ENCODE results near the gene SQOR. TPM values are rescaled to one million over a fixed set of nuclear protein-coding genes. Genes with fewer than 3 reads are reported as not detected.

Gene SQOR
- total and polyA plus RNA-seq, 2 experiments from 2014 or later: 0.23 TPM; not detected in 1

DNA sequence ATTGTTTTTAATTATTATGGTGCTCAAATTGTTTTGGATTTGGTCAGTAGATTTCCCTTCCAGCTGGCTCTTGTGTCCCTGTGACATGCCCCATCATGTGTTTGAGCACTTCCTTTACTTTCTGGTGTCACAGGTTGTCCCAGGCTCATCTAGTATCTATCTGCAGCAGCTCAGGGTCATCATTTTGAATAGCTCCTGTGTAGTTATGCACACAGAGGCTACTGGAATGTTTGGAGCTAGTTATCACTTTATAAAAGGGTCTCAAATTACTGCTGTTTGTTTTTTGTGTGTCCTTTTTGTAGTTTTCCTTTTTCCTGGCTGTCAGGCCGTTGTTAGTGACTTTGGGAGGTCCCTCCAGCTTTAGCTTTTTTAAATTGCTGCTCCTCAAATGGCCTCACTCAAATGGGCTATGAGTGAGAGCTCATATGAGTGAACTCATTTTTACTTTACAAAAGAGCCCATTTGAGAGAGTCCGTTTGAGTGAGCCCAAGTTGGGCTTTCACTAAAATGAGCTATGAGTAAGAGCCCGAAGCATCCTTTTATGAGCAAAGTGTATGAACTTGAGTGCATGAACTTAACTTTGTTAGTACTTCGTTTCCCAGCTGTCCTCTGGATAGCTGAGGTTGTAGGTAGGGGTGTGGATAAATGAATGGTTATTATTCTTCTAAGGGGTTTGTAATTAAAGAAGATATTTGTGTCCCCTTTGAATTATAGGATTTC, 43.8 kb downstream of the SQOR start:
- H4K20me1 ChIP-seq (replicated peaks; ENCODE audit: insufficient read depth): no peaks in the 10 kb centered on the region
- TF ChIP-seq, protein P1, sequence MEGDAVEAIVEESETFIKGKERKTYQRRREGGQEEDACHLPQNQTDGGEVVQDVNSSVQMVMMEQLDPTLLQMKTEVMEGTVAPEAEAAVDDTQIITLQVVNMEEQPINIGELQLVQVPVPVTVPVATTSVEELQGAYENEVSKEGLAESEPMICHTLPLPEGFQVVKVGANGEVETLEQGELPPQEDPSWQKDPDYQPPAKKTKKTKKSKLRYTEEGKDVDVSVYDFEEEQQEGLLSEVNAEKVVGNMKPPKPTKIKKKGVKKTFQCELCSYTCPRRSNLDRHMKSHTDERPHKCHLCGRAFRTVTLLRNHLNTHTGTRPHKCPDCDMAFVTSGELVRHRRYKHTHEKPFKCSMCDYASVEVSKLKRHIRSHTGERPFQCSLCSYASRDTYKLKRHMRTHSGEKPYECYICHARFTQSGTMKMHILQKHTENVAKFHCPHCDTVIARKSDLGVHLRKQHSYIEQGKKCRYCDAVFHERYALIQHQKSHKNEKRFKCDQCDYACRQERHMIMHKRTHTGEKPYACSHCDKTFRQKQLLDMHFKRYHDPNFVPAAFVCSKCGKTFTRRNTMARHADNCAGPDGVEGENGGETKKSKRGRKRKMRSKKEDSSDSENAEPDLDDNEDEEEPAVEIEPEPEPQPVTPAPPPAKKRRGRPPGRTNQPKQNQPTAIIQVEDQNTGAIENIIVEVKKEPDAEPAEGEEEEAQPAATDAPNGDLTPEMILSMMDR (conservative IDR thresholded peaks at IDR 0.05; ENCODE audit: low read depth in 2 of 2): no peak
- TF ChIP-seq EZH2 (IDR thresholded peaks at IDR 0.05; ENCODE audit: low read depth, unreplicated experiment) (no peak), POLR2AphosphoS5 (IDR thresholded peaks at IDR 0.05; ENCODE audit: low read depth) (no peak), STAT1 (IDR thresholded peaks at IDR 0.05; ENCODE audit: unreplicated experiment) (no peak), JUNB (IDR thresholded peaks at IDR 0.05; ENCODE audit: unreplicated experiment) (no peak), CREB1 (CRISPR knock-in tag; IDR thresholded peaks at IDR 0.05; ENCODE audit: low read depth) (no peak), ZNF114 (CRISPR knock-in tag; IDR thresholded peaks at IDR 0.05) (no peak)
- H3K36me3 Mint-ChIP-seq (ENCODE audit: low read depth): no peaks in the 10 kb centered on the region; the same call in 2 of the 3 replicates
- no peaks in the 10 kb centered on the region for H3K36me3 ChIP-seq (ENCODE audit: insufficient read depth)
- no peak for ATAC-seq
- no peak overlapping the region for H3K4me3 ChIP-seq
- H3K79me2 ChIP-seq (replicated peaks; ENCODE audit: insufficient read depth): no peaks in the 10 kb centered on the region
- H3K4me3 Mint-ChIP-seq: no peak overlapping the region
- DNase-seq (ENCODE audit: low spot score): no peak
- H3K4me1 ChIP-seq (ENCODE audit: insufficient read depth): no peaks in the 10 kb centered on the region
- no peak overlapping the region for H3K4me2 ChIP-seq
- no peaks in the 10 kb centered on the region for H3F3A ChIP-seq (replicated peaks; ENCODE audit: low read depth)
- H3K9me3 Mint-ChIP-seq: peaks cover 74% of the 10 kb centered on the region
- no peak overlapping the region for H3K27ac Mint-ChIP-seq
- no peaks in the 10 kb centered on the region for H3K4me1 Mint-ChIP-seq
- H3K9me2 ChIP-seq (ENCODE audit: insufficient read depth): no peaks in the 10 kb centered on the region
- H2AFZ ChIP-seq: no peak overlapping the region
- no peak overlapping the region for H3K27ac ChIP-seq (ENCODE audit: low read depth)
- H3K27me3 Mint-ChIP-seq (ENCODE audit: insufficient read depth, low read depth, poor library complexity): peaks cover 1% of the 10 kb centered on the region
- H3K27me3 ChIP-seq (ENCODE audit: insufficient read depth): no peaks in the 10 kb centered on the region

DNA sequence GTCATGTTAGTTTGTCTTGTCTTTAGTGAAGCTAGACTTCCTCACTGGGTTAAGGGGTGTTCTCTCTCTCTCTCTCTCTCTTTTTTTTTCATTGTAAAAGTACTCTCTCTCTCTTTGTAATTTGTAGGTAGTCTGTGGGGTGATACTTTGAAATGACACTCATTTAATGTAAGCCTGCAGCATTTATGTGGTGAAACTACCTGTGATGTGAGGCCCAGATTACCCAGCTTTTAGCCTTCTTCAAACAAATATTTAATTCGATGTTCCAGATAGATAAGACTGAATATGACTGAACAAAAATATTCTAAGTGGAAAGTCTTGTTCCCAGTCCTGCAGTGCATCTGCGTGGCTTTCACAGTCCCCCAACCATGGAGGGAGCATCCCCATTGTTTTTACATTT, 49.7 kb downstream of the SQOR start:
- no peak overlapping the region for H3K27ac Mint-ChIP-seq
- DNase-seq (ENCODE audit: low spot score): no peak
- H3K79me2 ChIP-seq (replicated peaks; ENCODE audit: insufficient read depth): no peaks in the 10 kb centered on the region
- ATAC-seq: no peak
- no peak overlapping the region for H3K4me3 Mint-ChIP-seq
- no peaks in the 10 kb centered on the region for H3K9me2 ChIP-seq (ENCODE audit: insufficient read depth)
- no peak overlapping the region for H3K27ac ChIP-seq (ENCODE audit: low read depth)
- H3K36me3 Mint-ChIP-seq (ENCODE audit: low read depth): no peaks in the 10 kb centered on the region; the same call in 1 of the 3 replicates
- H3F3A ChIP-seq (replicated peaks; ENCODE audit: low read depth): no peaks in the 10 kb centered on the region
- no peaks in the 10 kb centered on the region for H4K20me1 ChIP-seq (replicated peaks; ENCODE audit: insufficient read depth)
- no peaks in the 10 kb centered on the region for H3K27me3 ChIP-seq (ENCODE audit: insufficient read depth)
- no peak overlapping the region for H3K4me3 ChIP-seq
- no peaks in the 10 kb centered on the region for H3K36me3 ChIP-seq (ENCODE audit: insufficient read depth)
- H3K4me1 ChIP-seq (ENCODE audit: insufficient read depth): no peaks in the 10 kb centered on the region
- H3K9me3 Mint-ChIP-seq: peaks cover 78% of the 10 kb centered on the region
- H2AFZ ChIP-seq: no peak overlapping the region
- H3K4me2 ChIP-seq: no peak overlapping the region
- no peaks in the 10 kb centered on the region for H3K4me1 Mint-ChIP-seq
- H3K27me3 Mint-ChIP-seq (ENCODE audit: insufficient read depth, low read depth, poor library complexity): peaks cover 3% of the 10 kb centered on the region
- TF ChIP-seq, protein P2, sequence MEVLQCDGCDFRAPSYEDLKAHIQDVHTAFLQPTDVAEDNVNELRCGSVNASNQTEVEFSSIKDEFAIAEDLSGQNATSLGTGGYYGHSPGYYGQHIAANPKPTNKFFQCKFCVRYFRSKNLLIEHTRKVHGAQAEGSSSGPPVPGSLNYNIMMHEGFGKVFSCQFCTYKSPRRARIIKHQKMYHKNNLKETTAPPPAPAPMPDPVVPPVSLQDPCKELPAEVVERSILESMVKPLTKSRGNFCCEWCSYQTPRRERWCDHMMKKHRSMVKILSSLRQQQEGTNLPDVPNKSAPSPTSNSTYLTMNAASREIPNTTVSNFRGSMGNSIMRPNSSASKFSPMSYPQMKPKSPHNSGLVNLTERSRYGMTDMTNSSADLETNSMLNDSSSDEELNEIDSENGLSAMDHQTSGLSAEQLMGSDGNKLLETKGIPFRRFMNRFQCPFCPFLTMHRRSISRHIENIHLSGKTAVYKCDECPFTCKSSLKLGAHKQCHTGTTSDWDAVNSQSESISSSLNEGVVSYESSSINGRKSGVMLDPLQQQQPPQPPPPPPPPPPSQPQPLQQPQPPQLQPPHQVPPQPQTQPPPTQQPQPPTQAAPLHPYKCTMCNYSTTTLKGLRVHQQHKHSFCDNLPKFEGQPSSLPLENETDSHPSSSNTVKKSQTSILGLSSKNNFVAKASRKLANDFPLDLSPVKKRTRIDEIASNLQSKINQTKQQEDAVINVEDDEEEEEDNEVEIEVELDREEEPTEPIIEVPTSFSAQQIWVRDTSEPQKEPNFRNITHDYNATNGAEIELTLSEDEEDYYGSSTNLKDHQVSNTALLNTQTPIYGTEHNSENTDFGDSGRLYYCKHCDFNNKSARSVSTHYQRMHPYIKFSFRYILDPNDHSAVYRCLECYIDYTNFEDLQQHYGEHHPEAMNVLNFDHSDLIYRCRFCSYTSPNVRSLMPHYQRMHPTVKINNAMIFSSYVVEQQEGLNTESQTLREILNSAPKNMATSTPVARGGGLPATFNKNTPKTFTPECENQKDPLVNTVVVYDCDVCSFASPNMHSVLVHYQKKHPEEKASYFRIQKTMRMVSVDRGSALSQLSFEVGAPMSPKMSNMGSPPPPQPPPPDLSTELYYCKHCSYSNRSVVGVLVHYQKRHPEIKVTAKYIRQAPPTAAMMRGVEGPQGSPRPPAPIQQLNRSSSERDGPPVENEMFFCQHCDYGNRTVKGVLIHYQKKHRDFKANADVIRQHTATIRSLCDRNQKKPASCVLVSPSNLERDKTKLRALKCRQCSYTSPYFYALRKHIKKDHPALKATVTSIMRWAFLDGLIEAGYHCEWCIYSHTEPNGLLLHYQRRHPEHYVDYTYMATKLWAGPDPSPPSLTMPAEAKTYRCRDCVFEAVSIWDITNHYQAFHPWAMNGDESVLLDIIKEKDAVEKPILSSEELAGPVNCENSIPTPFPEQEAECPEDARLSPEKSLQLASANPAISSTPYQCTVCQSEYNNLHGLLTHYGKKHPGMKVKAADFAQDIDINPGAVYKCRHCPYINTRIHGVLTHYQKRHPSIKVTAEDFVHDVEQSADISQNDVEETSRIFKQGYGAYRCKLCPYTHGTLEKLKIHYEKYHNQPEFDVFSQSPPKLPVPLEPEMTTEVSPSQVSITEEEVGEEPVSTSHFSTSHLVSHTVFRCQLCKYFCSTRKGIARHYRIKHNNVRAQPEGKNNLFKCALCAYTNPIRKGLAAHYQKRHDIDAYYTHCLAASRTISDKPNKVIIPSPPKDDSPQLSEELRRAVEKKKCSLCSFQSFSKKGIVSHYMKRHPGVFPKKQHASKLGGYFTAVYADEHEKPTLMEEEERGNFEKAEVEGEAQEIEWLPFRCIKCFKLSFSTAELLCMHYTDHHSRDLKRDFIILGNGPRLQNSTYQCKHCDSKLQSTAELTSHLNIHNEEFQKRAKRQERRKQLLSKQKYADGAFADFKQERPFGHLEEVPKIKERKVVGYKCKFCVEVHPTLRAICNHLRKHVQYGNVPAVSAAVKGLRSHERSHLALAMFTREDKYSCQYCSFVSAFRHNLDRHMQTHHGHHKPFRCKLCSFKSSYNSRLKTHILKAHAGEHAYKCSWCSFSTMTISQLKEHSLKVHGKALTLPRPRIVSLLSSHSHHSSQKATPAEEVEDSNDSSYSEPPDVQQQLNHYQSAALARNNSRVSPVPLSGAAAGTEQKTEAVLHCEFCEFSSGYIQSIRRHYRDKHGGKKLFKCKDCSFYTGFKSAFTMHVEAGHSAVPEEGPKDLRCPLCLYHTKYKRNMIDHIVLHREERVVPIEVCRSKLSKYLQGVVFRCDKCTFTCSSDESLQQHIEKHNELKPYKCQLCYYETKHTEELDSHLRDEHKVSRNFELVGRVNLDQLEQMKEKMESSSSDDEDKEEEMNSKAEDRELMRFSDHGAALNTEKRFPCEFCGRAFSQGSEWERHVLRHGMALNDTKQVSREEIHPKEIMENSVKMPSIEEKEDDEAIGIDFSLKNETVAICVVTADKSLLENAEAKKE (CRISPR knock-in tag; IDR thresholded peaks at IDR 0.05): no peak
- TF ChIP-seq JUNB (IDR thresholded peaks at IDR 0.05; ENCODE audit: unreplicated experiment) (no peak), EZH2phosphoT487 (IDR thresholded peaks at IDR 0.05; ENCODE audit: unreplicated experiment) (no peak), EZH2 (IDR thresholded peaks at IDR 0.05; ENCODE audit: low read depth, unreplicated experiment) (no peak)
- TF ChIP-seq, protein P3, sequence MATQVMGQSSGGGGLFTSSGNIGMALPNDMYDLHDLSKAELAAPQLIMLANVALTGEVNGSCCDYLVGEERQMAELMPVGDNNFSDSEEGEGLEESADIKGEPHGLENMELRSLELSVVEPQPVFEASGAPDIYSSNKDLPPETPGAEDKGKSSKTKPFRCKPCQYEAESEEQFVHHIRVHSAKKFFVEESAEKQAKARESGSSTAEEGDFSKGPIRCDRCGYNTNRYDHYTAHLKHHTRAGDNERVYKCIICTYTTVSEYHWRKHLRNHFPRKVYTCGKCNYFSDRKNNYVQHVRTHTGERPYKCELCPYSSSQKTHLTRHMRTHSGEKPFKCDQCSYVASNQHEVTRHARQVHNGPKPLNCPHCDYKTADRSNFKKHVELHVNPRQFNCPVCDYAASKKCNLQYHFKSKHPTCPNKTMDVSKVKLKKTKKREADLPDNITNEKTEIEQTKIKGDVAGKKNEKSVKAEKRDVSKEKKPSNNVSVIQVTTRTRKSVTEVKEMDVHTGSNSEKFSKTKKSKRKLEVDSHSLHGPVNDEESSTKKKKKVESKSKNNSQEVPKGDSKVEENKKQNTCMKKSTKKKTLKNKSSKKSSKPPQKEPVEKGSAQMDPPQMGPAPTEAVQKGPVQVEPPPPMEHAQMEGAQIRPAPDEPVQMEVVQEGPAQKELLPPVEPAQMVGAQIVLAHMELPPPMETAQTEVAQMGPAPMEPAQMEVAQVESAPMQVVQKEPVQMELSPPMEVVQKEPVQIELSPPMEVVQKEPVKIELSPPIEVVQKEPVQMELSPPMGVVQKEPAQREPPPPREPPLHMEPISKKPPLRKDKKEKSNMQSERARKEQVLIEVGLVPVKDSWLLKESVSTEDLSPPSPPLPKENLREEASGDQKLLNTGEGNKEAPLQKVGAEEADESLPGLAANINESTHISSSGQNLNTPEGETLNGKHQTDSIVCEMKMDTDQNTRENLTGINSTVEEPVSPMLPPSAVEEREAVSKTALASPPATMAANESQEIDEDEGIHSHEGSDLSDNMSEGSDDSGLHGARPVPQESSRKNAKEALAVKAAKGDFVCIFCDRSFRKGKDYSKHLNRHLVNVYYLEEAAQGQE (IDR thresholded peaks at IDR 0.05; ENCODE audit: unreplicated experiment): no peak

All from GM23338 (cell line).